Measurements from ENCODE around the gene NRAP. TPM values are rescaled to one million over a fixed set of nuclear protein-coding genes. Genes with fewer than 3 reads are reported as not detected.

The NRAP gene
- total RNA-seq, 1 experiment from 2014 or later: not detected

DNA sequence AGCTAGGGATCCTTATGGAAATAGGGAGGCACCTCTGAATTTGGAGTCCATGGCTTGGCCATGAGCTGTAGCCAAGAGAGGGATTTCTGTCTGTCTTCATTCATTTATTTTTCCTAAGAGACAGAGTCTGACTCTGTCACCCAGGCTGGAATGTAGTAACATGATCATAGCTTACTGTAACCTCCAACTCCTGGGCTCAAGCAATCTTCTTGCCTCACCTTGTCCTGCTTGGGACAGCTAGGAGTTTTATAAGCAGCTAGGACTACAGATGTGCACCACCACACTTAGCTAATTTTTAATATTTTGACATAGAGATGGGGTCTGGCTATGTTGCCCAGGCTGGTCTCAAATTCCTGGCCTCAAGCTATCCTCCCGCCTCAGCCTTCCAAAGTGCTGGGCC, 119.4 kb downstream of the NRAP start:
- BruUV-seq (replicated peaks): no TSS peak
- ATAC-seq (no peak), DNase-seq (ENCODE audit: low read depth, low spot score) (no peak)
- in situ Hi-C loops (cut with HindIII; ENCODE audit: low pct_unique_long_range_greater_than_20kb, low sequenced_read_pairs) (no loop called here), intact Hi-C loops (cut with micrococcal nuclease; ENCODE audit: unreplicated experiment) (no loop called here)
- H3K27ac ChIP-seq (ENCODE audit: low read length): no peak overlapping the region
- H3K27me3 ChIP-seq (ENCODE audit: control insufficient read depth, insufficient read depth, low read length): peaks cover 14% of the 10 kb centered on the region
- no peaks in the 10 kb centered on the region for H3K4me1 ChIP-seq (ENCODE audit: control insufficient read depth, insufficient read depth, low read length)
- no peaks in the 10 kb centered on the region for H3K9me3 ChIP-seq (ENCODE audit: control insufficient read depth, insufficient read depth, low read depth, low read length)
- TF ChIP-seq TCF7L2 (IDR thresholded peaks at IDR 0.05; ENCODE audit: low read depth, low read length) (no peak), POLR2AphosphoS5 (IDR thresholded peaks at IDR 0.05; ENCODE audit: low read depth, low read length) (no peak)
- TF ChIP-seq, protein P1, sequence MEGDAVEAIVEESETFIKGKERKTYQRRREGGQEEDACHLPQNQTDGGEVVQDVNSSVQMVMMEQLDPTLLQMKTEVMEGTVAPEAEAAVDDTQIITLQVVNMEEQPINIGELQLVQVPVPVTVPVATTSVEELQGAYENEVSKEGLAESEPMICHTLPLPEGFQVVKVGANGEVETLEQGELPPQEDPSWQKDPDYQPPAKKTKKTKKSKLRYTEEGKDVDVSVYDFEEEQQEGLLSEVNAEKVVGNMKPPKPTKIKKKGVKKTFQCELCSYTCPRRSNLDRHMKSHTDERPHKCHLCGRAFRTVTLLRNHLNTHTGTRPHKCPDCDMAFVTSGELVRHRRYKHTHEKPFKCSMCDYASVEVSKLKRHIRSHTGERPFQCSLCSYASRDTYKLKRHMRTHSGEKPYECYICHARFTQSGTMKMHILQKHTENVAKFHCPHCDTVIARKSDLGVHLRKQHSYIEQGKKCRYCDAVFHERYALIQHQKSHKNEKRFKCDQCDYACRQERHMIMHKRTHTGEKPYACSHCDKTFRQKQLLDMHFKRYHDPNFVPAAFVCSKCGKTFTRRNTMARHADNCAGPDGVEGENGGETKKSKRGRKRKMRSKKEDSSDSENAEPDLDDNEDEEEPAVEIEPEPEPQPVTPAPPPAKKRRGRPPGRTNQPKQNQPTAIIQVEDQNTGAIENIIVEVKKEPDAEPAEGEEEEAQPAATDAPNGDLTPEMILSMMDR (IDR thresholded peaks at IDR 0.05): no peak
- POLR2A ChIA-PET: no interaction called here
- H3K36me3 ChIP-seq (ENCODE audit: control insufficient read depth, insufficient read depth, low read length): no peaks in the 10 kb centered on the region
- no peak overlapping the region for H3K4me3 ChIP-seq (ENCODE audit: low read depth in 2 of 2, low read length in 2 of 2)
- CTCF ChIA-PET: no interaction called here

DNA sequence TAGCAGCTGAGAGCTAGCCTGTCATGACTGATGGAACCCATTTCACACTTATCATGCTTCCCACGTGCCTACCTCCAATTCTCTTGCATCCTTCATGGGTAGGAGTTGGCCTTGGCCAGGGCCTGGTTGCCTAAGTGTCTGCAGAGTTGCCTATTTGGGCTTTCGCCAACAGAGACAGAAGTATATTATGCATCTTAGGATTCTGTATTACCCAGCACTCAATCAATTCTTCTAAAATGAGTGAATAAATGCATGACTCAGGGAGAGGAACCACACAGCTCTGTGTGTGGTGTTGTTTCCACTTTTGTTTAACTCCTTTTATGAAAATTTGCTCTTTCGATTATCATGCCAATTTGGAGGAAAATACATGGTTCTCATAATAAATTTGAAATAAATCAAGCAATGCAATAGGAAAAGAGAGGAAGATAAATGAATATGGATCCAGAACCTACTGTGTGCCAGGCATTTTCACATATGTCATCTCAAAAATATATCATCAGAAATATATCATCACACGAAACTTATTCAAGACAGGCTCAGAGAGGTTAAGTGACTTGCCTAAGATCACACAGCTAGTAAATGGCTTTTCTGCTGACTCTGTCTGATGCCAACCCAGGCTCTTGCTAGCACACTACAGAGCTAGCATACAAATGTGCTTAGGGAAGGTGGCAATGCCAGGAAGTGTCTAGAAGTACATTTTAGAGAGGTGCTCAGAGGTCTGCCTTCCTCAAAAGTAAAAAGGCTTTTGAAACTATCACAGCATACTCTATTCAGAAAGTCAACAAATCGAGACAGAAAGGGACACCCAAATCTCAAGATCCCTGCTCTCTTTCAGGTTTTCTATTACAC, 120.5 kb downstream of the NRAP start:
- H3K27me3 ChIP-seq (ENCODE audit: control insufficient read depth, insufficient read depth, low read length): peaks cover 16% of the 10 kb centered on the region
- intact Hi-C loops (cut with micrococcal nuclease; ENCODE audit: unreplicated experiment) (no loop called here), in situ Hi-C loops (cut with HindIII; ENCODE audit: low pct_unique_long_range_greater_than_20kb, low sequenced_read_pairs) (no loop called here)
- ChIA-PET CTCF (no interaction called here), POLR2A (no interaction called here)
- H3K9me3 ChIP-seq (ENCODE audit: control insufficient read depth, insufficient read depth, low read depth, low read length): no peaks in the 10 kb centered on the region
- no peak overlapping the region for H3K4me3 ChIP-seq (ENCODE audit: low read depth in 2 of 2, low read length in 2 of 2)
- no peak for TF ChIP-seq POLR2AphosphoS5 (IDR thresholded peaks at IDR 0.05; ENCODE audit: low read depth, low read length)
- TF ChIP-seq, protein P1 (IDR thresholded peaks at IDR 0.05): no peak
- TF ChIP-seq SIN3A (IDR thresholded peaks at IDR 0.05; ENCODE audit: borderline replicate concordance, insufficient read depth, low read depth, low read length): no peak
- no peak for TF ChIP-seq TCF7L2 (IDR thresholded peaks at IDR 0.05; ENCODE audit: low read depth, low read length)
- TF ChIP-seq, protein P2, sequence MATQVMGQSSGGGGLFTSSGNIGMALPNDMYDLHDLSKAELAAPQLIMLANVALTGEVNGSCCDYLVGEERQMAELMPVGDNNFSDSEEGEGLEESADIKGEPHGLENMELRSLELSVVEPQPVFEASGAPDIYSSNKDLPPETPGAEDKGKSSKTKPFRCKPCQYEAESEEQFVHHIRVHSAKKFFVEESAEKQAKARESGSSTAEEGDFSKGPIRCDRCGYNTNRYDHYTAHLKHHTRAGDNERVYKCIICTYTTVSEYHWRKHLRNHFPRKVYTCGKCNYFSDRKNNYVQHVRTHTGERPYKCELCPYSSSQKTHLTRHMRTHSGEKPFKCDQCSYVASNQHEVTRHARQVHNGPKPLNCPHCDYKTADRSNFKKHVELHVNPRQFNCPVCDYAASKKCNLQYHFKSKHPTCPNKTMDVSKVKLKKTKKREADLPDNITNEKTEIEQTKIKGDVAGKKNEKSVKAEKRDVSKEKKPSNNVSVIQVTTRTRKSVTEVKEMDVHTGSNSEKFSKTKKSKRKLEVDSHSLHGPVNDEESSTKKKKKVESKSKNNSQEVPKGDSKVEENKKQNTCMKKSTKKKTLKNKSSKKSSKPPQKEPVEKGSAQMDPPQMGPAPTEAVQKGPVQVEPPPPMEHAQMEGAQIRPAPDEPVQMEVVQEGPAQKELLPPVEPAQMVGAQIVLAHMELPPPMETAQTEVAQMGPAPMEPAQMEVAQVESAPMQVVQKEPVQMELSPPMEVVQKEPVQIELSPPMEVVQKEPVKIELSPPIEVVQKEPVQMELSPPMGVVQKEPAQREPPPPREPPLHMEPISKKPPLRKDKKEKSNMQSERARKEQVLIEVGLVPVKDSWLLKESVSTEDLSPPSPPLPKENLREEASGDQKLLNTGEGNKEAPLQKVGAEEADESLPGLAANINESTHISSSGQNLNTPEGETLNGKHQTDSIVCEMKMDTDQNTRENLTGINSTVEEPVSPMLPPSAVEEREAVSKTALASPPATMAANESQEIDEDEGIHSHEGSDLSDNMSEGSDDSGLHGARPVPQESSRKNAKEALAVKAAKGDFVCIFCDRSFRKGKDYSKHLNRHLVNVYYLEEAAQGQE (IDR thresholded peaks at IDR 0.05; ENCODE audit: insufficient read depth in 1 of 2, low read depth in 2 of 2, low read length in 1 of 2): no peak
- BruUV-seq (replicated peaks): no TSS peak
- no peak overlapping the region for H3K27ac ChIP-seq (ENCODE audit: low read length)
- ATAC-seq (no peak), DNase-seq (ENCODE audit: low read depth, low spot score) (no peak)
- no peaks in the 10 kb centered on the region for H3K4me1 ChIP-seq (ENCODE audit: control insufficient read depth, insufficient read depth, low read length)
- no peaks in the 10 kb centered on the region for H3K36me3 ChIP-seq (ENCODE audit: control insufficient read depth, insufficient read depth, low read length)

Data from Panc1 (cell line).